SK-N-MC (cell line): ENCODE results near the gene HAL.

Experiments used
- EZH2 ChIP-seq: fragments of 200-600 bp; sonication (generic); IDR thresholded peaks from one replicate; pipeline ENCODE4 v1.6.1; 2017; ENCODE audit warnings: antibody characterized with exemption
- POLR2AphosphoS5 ChIP-seq: IDR thresholded peaks from 2 replicates; pipeline ENCODE4 v1.6.1; 2012; ENCODE audit warnings: mild to moderate bottlenecking, low read depth, low read length, borderline replicate concordance

- no peak for TF ChIP-seq POLR2AphosphoS5
- no peak for TF ChIP-seq EZH2
Measured at GRCh38 chr12:96033549-96034389, 37.6 kb upstream of the HAL start.
